Gastroesophageal sphincter (tissue), 3 donors: ENCODE measurements around the gene PATJ.

Experiments
- CTCF ChIP-seq, 4 experiments: fragments of 200-600 bp in 2 of 4; fragments of 450-650 bp in 2 of 4; sonication (generic) in 1 of 4; IDR thresholded peaks; one replicate each; pipeline ENCODE4 v1.5.1; 2017 to 2019; ENCODE audit warnings: antibody characterized with exemption in 4 of 4, mild to moderate bottlenecking in 2 of 4, moderate library complexity in 2 of 4
- EP300 ChIP-seq: sonication (generic); formaldehyde crosslinking; IDR thresholded peaks from one replicate; pipeline ENCODE4 v1.6.1; 2017; ENCODE audit warnings: antibody characterized with exemption, mild to moderate bottlenecking

- TF ChIP-seq CTCF (IDR thresholded peaks at IDR 0.05) = no peak
- no peak for TF ChIP-seq EP300
These were observed 456.5 kb downstream of the PATJ start for GRCh38 chr1:62198781-62199125.
